GM21390 (cell line): Measurements from ENCODE around the gene KDM2B.

Experiments used
- ATAC-seq: cut with Tn5 transposase; IDR thresholded peaks from one replicate; pipeline ENCODE4 v1.9.1; 2021; ENCODE audit not compliant: unreplicated experiment

Gene KDM2B

DNA sequence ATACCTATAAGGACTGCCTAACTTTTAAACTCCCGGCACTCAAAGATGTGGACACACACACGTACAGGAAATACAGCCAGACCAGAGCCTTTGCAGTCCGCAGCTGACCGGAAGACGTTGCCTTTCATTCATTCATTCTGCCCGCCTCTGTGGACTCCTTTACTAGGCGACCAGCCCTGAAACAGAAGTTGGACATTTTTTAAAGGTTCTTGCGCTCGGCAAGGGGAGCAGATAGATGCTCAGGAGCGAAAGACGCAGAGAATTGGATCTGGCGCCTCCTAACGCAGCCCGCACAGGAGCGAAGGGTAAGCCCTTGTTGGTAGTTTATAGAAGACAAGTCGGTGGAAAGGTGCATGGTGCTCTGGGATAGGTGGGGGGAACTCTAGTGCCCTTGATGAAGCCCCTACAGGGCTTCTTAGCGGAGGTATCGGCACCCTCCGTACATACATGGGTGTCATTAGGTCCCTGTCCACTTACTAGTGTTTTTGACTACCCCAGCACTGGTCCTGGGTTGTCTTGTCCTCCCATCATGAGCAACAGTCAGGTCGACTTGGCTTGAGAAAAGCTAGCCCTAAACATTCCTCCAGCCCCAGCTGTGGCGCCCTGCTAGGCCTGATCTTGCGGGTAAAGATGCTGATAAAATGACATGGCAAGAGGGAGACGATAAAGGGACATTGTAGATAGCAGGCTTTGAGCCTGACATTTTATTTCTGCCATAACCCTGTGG is at the start of gene KDM2B:
TSS of gene KDM2B (minus strand) at position 65 of the 727 bp plus-strand sequence. CDS start 112 bp downstream, outside the sequence.
- ATAC-seq: no peak

GRCh38 chr12:121628536-121628935 is 47.7 kb upstream of the KDM2B start:
- no peak for ATAC-seq

DNA sequence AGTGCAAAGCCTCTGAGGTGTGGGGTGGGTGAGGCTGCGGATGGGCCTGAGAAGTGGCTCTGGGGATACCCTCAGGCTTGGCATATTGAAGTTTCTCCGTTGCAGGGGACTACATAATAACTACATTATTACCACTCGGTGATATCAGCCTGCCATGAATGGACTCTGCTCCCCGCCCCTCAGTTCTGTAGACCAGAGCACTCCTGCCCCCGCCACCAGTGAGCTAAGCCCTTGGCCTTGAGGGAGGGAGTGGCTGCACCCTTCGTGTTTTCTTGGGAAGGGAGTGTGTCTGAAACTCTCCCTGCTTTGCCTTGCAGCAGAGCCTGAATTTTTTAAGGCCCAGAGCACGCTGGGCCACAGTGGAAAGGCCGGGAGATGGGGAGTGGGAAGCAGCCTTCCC is 47.2 kb upstream of the KDM2B start:
- ATAC-seq: no peak

DNA sequence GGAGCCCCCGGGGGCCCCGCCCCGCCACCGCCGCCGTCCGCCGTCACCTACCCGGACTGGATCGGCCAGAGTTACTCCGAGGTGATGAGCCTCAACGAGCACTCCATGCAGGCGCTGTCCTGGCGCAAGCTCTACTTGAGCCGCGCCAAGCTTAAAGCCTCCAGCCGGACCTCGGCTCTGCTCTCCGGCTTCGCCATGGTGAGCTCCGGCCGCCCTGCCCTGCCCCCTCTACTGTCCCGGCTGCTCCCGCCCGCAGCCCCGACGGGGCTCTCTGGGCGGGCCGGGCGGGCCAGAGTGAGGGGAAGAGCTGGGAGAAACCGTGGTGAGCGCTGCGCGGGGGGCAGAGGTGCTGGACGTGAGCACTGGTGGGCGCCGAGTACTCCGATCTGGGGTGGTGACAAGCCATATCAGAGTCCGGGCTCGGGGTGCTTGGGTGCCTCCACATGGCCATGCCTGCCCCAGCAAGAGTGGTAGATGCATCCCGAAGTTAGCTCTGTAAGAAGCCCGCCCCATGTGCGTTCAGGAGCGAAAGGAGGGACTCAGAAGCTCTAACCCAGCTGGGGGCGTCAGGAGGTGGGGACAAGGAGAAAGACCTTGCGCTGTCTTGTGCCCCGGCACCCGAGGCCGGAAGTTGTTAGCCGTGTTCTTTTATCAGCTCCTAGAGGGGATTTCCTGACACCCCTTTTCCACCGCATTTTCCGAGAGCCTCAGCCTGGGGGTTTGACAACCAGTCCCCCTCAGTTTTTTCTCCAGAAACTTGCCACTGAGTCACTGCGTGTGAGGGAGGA is 46.2 kb upstream of the KDM2B start:
- peak; percentile 34 for ATAC-seq

DNA sequence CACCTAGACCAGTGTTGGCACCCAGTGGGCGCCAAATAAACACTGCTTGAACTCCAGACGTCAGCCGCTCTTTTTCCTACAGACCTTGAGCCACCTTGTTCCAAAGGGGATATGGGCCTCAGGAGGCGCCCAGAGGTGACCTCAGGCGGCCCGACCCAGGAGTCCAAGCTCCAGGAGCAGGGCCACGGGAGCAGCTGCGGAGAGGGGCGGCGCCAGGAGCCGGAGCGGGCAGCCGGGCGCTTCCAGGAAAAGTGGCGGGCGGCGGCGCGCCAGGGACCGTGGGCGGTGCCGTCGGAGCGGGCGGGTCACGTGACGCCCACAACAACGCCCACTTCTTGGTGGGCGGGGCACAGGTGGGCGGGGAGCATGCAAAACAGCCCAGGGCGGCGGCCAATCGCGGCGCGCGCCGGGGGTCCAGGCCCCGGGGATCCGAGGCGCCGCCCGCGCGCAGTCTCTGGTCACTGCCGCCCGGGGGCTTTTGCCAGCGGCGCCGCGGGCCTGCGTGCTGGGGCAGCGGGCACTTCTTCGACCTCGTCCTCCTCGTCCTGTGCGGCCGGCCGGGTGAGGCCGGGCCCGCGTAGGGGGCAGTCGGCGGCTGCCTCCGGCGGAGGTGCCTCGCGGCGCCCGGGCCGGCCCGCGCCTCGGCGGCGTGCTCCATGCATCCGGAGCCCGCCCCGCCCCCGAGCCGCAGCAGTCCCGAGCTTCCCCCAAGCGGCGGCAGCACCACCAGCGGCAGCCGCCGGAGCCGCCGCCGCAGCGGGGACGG is 45.4 kb upstream of the KDM2B start, which contains the start of gene ORAI1:
TSS of gene ORAI1 (plus strand) at position 444 of the 766 bp plus-strand sequence.
- ATAC-seq: peak; percentile 60

DNA sequence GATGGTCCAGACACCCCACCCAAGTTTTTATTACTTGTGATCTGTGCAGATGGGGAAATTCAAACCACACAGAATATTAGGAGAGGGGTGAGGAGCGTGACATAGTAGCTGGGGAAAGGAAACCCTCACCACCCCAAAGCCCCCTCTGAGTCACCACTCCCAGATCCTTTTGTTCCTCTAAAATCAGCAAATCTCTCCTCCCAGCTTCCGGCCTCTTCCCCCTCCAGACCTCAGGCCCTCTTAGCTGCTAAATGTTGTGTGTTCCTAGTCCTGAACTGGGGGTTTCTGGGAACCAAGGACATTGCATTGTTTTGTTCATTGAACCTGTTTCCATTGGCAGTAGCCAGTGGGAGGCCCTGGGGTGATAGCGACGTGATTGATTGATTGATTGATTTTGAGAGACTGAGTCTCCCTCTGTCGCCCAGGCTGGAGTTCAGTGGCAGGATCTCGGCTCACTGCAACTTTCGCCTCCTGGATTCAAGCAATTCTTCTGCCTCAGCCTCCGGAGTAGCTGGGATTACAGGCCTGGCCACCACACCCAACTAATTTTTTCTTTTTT is 39.6 kb upstream of the KDM2B start:
- no peak for ATAC-seq

- ATAC-seq: no peak
These were observed 37.9 kb upstream of the KDM2B start for GRCh38 chr12:121618659-121619233.

DNA sequence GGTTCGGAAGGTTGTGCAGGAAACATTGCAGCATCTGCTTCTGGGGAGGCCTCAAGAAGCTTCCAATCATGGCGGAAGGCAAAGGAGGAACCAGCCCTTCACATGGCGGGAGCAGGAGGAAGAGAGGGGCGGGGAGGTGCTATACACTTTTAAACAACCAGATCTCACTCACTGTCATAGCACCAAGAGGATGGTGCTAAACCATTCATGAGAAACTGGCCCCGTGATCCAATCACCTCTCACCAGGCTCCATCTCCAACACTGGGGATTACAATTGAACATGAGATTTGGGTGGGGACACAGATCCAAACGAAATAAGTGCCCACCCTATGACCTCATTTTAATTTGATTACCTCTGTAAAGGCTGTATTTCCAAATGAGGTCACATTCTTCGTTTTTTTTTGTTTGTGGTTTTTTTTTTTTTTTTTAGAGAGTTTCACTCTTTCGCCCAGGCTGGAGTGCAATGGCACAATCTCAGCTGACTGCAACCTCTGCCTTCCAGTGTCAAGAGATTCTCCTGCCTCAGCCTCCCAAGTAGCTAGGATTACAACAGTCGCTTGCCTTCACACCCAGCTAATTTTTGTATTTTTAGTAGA is 34.1 kb upstream of the KDM2B start:
- ATAC-seq: no peak

DNA sequence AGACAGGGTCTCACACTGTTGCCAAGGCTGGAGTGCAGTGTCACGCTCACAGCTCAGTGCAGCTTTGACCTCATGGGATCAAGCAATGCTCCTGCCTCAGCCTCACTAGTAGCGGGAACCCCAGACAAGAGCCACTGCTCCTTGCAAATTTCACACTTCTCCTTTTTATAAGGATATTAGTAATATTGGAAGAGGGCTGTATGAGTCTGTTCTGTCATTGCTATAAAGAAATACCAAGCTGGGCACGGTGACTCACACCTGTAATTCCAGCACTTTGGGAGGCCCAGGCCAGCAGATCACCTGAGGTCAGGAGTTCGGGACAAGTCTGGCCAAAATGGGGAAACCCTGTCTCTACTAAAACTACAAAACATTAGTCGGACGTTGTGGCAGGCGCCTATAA is 32.6 kb upstream of the KDM2B start:
- no peak for ATAC-seq

- ATAC-seq: no peak
These were observed 30.5 kb upstream of the KDM2B start for GRCh38 chr12:121611306-121611705.

DNA sequence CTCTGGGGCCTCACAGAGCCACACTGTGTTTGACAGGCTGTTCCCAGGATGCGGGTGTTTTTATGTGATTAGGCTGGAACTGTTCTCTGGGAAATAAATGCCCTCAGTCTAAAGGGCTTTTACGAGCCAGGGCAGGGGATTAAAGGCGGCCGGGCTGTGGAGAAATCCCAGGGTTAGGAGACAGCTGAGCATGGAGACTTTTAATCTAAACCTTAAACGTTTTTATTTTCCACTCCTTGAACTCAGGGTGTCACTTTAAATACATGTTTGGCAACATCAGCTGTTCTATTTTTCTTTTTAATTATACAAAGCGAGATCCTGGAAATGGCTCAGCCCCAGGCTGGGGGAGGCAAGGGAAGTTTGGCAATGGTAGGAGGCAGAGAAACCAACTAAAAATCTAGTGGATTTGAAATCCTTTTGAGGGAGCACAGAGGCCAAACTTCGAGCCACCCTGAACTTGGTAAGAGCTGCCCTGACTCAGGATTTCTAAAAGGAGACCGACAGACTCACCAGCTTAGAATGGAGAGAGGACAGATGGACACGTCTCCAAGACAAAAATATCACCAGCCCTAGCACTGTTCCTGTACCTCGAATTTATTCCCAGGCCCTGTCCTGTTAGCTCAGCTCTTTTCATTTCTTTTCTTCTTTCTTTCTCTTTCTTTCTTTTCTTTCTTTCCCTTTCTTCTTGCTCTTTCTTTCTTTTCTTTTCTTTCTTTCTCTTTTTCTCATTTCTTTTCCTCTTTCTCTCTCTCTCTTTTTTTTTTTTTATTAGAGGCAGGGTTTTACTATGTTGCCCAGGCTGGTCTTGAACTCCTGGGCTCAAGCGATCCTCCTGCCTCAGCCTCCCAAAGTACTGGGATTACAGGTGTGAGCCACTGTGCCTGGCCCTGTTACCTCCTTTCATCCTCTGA is 29.7 kb upstream of the KDM2B start:
- ATAC-seq: no peak

DNA sequence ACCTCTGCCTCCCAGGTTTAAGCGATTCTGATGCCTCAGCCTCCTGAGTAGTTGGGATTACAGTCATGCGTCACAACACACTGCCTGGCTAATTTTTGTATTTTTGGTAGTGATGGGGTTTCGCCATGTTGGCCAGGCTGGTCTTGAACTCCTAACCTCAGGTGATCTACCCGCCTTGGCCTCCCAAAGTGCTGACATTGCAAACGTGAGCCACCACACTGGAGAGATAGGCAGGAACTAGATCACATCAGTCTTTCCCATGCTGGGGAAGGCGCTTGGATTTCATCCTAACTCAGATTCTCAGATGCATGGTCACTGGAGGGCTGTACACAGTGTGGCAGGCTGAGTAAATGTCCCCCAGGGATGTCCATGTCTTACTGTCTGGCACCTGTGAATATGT is 27.5 kb upstream of the KDM2B start:
- ATAC-seq: no peak

GRCh38 chr12:121603581-121603980 is 22.8 kb upstream of the KDM2B start:
- ATAC-seq: no peak

GRCh38 chr12:121602766-121603165 is 21.9 kb upstream of the KDM2B start:
- ATAC-seq: no peak

DNA sequence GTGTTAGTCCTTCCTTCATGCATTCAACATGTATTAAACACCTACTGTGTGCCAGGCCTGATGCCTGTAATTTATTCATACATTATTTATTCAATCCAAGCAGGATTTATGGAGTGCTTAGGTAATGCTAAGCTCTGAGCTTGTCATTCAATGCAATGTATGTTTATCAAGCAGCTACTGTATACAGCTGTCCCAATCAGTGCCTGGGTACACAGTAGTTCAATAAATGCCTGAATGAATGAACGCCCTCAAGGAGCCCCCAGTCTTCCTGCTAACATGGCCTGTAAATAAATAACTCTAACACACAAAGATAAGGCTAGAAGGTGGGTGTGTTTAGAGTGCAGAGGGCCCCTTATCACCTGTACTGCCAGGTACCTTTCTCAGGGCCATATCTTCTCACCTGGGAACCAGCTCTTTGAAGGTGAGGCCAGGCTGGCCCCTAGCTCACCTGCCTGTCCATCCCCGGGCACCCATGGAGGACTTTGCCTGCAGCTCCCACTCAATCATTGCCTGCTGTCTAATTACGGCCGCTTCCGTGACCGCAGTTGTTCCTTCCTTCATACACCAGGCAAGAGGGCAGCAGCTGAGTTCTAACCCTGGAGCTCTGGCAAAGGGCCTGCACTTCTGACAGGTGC is 20.0 kb upstream of the KDM2B start:
- ATAC-seq: no peak

GRCh38 chr12:121596526-121596925 is 15.7 kb upstream of the KDM2B start:
- ATAC-seq: no peak

DNA sequence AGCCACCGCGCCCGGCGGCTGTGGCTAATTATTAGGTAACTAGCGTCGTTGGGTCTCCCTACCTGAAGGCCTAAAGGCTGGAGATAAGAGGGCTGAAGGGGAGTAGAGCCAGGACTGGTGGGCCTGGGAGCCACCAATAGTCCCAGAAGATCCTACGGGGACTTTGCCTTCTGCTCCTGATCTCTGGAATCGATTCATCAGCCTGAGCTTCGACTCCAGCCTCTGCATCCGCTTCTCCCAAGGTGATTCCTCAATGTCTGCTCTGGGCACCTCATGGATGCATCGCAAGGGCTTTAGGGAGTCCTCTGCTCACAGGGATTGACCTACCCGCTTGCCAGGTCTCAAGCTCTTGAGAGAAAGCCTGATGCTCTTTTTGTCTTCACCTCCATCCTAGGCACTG is 14.7 kb upstream of the KDM2B start:
- no peak for ATAC-seq

DNA sequence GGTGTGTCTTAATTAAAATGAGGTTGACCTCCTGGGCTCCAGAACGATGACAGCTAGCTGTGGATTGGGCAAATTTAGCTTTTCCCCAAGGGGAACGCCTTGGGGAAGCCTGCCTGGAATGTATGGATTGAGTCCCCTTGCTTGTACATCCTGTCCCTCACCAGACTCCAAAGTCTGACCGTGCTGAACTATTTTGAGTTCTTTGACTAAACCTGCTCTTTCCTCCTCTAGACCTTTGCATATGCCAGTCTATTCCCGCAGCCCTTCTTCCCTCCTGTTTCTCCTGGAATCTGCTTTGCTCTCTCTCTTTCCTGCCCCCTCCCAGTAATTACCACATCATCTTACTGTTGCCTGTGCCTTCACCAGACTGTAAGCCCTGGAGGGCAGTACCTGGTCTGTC is 11.5 kb upstream of the KDM2B start:
- ATAC-seq: no peak
